ENCODE data around the gene TRPC4AP.

TRPC4AP gene

DNA sequence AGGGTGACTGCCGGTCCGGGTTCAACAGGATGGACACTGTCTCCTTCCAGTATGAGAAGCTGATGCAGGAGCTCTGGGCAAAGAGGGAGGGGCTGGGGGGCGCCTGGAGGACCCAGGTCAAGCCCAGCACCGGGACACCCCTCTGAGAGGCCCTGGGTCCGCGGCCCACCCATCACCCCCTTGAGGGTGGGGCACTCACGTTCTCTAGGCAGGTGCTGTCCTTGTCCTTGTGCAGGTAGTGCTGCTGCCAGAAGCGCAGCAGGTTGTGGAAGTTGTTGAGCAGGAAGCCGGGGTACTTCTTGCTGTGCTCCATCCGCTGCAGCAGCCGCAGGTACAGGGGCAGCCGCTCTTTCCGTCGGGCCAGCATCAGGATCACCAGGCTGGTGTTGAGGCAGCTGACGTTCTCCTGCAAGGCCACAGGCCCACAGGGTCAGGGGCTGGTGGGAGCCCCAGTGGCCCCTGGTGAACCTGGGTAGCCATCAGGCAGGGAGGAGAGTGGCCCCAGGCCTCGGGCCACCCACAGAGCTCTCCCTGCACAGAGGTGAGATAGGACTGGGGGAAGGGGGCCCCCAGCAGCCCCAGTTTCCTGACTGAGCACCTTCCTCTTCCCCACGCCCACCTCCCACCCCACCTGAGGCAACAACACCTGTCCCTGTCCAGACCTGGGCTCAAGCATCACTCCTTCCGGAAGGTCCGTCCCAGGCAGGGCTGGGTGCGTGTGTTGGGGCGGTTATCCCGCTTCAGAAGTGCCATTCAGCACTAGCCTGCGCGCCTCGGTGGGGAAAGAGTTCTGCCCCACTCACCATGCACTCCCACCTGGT is 89.2 kb downstream of the TRPC4AP start:
- no peak for DNase-seq (ENCODE audit: low read depth in 2 of 3, low spot score in 2 of 3)

DNA sequence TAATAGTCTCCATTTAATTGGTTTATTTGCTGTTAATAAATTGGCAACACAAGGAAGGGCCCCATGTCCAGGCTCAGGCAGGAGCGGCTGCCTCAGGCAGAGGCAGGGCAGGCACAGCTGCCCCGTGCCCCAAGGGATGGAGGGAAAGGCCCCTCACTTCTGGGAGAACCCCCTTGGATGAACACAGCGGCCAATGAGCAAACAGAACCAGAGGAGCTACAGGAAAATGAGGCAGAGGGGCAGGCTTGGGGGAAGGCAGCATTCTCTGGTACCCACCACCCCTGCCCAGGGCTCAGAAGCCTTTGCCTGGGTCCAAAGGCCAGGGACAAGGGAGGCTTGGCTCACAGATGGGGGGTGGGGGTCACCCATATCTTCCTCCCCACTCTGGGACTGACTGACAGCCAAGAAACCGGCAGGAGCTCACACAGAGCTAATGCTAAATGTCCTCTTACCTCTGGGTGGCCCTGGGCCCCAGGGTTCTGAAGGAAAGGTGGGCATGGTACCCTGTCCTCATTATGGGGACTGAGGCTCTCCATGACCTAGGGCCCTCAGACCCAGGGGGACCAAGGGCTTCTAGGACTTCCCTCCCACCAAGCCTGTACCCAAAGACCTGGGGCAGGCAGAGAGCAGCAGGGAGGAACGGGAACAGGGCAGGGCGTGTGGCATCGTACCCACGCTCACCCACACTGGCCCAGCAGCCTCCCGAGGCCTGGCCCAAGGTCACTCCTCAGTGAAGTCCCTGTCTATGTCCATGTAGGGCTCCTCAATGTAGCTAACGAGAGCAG is 90.0 kb downstream of the TRPC4AP start:
- DNase-seq (ENCODE audit: low read depth in 2 of 3, low spot score in 2 of 3): no peak

DNA sequence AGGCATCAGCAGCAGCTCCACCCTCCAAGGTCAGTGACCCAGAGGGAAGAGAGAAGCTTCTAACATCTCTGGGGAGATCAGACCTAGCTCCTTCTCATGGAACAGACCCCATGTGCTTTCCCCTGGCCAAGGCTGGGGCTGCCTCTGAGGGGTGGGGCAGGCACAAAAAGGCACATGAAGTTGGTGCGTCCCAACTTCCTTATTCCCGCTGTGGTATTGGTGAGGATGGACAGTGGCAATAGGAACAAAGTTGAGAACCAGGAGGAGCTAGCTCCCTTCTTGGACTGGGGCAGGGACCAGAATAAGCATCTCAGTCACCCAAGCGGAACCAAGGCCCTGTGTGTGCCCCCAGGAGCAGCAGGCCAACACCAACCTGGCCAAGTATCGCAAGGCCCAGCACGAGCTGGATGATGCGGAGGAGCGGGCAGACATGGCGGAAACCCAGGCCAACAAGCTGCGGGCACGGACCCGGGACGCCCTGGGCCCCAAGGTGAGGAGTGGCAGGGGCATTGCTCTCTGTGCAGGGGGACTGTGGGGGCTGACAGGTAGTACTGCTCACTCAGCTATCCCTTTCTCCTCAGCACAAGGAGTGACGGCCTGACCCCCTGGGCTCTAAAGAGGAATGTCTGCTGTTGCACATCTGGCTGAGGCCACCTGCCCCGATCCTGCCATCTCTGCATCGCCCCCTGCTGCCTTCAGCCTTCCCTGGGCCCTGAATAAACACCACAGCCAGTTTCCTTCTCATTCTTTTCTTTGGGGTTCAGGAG is 90.8 kb downstream of the TRPC4AP start:
- DNase-seq (ENCODE audit: low read depth in 2 of 3, low spot score in 2 of 3): no peak

DNA sequence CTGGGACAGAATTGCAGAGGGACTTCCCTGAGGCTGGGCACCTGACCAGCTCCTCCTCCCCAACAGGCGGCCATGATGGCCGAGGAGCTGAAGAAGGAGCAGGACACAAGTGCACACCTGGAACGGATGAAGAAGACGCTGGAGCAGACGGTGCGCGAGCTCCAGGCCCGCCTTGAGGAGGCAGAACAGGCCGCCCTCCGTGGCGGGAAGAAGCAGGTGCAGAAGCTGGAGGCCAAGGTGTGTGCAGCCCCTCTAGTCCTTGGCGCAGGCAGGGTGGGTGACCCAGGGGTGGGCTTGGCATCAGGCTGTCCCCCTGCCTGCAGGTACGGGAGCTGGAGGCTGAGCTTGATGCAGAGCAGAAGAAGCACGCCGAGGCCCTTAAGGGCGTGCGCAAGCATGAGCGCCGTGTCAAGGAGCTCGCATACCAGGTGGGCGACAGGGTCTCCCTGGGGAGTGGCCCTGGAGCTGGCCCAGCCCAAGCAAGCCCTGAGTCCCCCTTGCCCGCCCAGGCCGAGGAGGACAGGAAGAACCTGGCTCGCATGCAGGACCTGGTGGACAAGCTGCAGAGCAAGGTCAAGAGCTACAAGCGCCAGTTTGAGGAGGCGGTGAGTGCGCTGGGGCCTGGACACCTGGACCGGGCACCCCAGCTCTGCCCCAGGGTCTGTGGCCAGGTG is 91.5 kb downstream of the TRPC4AP start:
- DNase-seq (ENCODE audit: low read depth in 2 of 3, low spot score in 2 of 3): no peak

DNA sequence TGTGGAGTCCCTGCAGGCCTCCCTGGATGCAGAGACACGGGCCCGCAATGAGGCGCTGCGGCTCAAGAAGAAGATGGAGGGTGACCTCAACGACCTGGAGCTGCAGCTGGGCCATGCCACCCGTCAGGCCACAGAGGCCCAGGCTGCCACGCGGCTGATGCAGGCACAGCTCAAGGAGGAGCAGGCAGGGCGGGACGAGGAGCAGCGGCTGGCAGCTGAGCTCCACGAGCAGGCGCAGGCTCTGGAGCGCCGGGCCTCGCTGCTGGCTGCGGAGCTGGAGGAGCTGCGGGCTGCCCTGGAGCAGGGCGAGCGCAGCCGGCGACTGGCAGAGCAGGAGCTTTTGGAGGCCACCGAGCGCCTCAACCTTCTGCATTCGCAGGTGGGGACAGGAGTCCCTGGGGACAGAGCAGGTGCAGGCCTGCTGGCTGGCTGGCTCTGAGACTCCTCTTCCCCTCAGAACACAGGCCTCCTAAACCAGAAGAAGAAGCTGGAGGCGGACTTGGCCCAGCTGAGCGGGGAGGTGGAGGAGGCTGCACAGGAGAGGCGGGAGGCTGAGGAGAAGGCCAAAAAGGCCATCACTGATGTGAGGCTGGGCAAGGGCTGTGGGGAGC is 92.2 kb downstream of the TRPC4AP start:
- DNase-seq (ENCODE audit: low read depth in 2 of 3, low spot score in 2 of 3): no peak

DNA sequence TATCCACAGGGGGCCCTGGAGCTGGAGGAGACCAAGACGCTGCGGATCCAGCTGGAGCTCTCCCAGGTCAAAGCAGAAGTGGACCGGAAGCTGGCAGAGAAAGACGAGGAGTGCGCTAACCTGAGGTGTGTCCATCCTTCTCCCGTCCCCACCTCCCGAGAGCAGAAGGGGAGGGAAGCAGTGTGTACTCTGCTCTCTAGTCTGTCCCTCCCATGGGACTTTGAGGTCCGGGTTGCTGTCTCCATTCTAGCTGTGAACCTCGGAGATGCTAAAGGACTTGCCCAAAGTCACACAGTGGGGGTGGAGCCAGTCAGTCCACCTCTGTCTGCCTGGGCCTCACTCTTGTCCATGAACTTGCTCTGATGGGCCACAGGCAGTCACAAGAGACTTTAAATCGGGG is 92.8 kb downstream of the TRPC4AP start:
- no peak for DNase-seq (ENCODE audit: low read depth in 2 of 3, low spot score in 2 of 3)

DNA sequence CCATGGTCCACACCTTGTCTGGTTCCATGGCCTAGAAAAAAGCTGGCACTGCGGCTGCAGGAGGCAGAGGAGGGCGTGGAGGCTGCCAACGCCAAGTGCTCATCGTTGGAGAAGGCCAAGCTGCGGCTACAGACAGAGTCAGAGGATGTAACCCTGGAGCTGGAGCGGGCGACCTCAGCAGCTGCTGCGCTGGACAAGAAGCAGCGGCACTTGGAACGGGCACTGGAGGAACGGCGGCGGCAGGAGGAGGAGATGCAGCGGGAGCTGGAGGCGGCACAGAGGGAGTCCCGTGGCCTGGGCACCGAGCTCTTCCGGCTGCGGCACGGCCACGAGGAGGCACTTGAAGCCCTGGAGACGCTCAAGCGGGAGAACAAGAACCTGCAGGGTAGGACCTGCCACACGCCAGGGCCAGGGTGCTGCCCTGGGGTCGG is 93.6 kb downstream of the TRPC4AP start:
- no peak for DNase-seq (ENCODE audit: low read depth in 2 of 3, low spot score in 2 of 3)

DNA sequence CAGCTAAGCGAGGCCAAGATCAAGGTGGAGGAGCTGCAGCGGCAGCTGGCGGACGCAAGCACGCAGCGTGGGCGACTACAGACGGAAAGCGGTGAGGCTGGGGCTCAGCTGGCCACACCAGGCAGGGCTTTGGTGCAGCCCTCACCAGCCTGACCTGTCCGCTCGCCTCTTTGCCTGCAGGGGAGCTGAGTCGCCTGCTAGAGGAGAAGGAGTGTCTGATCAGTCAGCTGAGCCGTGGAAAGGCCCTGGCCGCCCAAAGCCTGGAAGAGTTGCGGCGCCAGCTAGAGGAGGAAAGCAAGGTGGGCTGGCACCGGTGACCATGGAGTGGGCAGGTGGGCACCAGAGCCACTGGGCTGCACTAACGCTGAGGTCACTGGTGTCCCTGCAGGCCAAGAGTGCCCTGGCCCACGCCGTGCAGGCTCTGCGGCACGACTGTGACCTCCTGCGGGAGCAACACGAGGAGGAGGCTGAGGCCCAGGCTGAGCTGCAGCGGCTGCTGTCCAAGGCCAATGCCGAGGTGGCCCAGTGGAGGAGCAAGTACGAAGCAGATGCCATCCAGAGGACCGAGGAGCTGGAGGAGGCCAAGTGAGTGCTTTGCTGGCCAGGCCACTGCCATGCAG is 94.2 kb downstream of the TRPC4AP start:
- no peak for DNase-seq (ENCODE audit: low read depth in 2 of 3, low spot score in 2 of 3)

DNA sequence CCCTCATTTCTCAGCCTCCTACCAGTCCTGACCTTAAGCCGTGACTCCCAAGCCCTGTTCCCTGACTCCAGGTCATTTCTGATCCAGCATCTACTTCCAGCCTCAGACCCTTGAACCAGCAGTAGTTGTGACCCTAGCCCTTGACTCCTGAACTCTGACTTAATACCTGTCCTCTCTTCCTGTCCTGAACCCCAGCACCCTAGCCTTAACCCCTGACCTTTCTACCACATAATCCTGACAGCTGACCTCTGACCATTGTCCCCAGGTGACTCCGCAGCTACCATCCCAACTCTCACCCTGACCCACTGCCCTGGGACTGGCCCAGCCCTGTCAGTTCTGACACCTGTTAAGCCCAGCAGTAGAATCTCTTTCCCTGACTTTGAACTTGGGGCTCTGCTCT is 94.8 kb downstream of the TRPC4AP start:
- no peak for DNase-seq (ENCODE audit: low read depth in 2 of 3, low spot score in 2 of 3)

DNA sequence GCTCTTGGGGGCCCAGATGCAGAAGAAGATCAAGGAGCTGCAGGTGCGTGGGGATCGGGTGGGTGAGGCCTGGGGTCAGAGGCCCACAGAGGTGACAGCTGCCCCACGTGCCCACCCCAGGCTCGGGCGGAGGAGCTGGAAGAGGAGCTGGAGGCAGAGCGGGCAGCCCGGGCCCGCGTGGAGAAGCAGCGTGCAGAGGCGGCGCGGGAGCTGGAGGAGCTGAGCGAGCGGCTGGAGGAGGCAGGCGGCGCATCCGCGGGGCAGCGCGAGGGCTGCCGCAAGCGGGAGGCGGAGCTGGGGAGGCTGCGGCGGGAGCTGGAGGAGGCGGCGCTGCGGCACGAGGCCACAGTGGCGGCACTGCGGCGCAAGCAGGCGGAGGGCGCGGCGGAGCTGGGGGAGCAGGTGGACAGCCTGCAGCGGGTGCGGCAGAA is 95.5 kb downstream of the TRPC4AP start:
- no peak for DNase-seq (ENCODE audit: low read depth in 2 of 3, low spot score in 2 of 3)

DNA sequence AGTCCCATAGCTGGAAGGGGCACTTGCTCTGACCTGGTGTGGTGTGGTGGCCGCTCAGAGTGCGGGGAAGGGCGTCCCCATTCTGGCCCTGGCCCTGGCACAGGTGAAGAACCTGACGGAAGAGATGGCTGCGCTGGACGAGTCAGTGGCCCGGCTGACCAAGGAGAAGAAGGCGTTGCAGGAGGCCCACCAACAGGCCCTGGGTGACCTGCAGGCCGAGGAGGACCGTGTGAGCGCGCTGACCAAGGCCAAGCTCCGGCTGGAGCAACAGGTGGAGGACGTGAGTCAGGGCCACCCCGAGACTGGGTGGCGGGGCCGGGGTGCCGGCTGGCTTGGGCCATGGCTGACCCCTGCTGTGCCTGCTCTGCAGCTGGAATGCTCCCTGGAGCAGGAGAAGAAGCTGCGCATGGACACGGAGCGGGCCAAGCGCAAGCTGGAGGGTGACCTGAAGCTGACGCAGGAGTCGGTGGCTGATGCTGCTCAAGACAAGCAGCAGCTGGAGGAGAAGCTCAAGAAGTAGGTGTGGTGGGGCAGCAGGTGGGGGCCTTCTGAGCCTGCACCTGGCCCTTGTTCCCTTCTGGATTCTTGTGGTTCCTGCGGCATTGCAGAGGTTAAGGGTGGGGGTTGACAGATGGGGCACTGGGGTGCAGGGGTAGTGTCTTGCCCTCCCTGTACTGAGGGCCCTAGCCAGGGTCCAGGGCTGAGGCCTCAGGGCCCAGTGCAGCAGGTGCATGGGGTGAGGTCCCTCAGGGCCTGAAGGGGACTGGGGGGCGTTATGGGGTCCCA is 96.2 kb downstream of the TRPC4AP start:
- no peak for DNase-seq (ENCODE audit: low read depth in 2 of 3, low spot score in 2 of 3)

DNA sequence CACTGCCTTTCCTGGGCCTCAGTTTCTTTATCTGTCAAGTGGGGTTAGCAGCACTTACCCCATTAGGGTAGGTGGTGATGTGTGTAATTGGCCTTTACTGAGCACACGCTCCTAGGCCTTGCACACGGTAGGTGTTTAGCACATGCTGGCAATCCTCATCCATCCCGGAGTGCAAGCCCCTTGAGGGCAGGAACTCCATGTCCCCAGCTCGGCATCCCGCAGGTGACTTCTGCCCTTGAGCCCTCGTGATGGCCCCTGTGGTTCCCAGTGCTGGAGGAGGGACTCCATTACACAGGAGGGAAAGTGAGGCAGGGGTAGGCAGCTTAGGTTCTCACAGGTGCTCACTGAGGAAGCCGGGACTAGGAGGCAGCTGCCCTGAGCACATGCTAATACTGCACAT is 96.9 kb downstream of the TRPC4AP start:
- DNase-seq (ENCODE audit: low read depth in 2 of 3, low spot score in 2 of 3): no peak

DNA sequence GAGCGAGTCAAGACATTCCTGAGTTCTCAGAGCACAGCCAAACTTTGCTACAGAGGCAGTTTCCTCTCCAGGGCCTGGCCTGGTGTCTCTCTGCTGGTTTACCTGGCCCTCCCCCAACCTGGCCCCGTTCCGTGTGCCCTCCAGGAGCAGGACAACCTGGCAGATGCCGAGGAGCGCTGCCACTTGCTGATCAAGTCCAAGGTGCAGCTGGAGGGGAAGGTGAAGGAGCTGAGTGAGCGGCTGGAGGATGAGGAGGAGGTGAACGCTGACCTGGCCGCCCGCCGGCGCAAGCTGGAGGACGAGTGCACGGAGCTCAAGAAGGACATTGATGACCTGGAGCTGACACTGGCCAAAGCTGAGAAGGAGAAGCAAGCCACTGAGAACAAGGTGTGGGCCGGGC is 97.4 kb downstream of the TRPC4AP start:
- no peak for DNase-seq (ENCODE audit: low read depth in 2 of 3, low spot score in 2 of 3)

DNA sequence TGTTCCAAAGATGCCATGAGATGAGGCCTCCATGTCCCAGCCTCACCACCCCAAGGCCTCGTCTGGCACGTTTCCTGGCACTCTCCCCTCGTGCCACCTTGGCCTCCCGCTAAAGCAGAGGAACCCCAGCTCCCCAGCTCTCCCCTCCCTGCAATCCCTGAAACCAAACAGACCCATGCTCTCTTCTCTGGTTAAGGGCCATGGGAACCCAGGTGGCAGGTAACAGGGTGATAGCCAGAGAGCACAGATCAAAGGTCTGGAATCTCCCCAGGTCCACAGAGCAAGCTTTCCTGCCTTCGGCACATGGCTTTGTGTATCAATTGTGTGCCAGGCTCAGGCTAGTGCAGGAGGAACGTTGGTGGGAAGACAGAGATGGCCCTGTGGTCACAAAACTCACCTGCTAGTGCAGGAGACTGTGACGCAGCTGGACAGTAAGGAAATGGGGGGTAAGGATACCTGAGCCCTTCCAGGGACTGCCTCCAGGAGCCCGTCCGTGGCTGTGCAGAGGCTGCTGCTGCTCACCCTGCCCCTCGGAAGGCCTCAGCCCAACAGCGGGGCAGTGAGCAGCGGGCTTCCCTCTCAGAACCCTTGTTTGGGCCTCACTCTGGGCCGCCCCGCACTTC is 98.0 kb downstream of the TRPC4AP start:
- no peak for DNase-seq (ENCODE audit: low read depth in 2 of 3, low spot score in 2 of 3)

DNA sequence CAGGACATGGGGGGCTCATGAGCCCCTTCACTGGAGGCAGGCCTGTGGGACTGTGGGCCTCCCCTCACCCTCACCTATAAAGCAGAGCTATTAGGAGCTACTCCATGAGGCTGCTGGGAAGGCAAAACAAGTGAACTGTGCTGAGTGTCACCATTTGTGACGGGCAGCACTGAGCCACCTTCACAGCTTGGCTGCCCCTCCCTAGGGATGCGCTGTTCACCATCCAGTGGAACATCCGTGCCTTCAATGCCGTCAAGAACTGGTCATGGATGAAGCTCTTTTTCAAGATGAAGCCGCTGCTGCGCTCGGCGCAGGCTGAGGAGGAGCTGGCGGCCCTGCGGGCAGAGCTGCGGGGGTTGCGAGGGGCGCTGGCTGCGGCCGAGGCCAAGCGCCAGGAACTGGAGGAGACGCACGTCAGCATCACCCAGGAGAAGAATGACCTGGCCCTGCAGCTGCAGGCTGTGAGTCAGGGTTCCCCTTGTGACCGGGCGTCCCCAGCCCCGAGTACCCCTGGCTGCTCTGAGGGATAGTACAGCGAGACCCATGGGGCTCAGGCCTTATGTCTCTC is 98.6 kb downstream of the TRPC4AP start:
- no peak for DNase-seq (ENCODE audit: low read depth in 2 of 3, low spot score in 2 of 3)

DNA sequence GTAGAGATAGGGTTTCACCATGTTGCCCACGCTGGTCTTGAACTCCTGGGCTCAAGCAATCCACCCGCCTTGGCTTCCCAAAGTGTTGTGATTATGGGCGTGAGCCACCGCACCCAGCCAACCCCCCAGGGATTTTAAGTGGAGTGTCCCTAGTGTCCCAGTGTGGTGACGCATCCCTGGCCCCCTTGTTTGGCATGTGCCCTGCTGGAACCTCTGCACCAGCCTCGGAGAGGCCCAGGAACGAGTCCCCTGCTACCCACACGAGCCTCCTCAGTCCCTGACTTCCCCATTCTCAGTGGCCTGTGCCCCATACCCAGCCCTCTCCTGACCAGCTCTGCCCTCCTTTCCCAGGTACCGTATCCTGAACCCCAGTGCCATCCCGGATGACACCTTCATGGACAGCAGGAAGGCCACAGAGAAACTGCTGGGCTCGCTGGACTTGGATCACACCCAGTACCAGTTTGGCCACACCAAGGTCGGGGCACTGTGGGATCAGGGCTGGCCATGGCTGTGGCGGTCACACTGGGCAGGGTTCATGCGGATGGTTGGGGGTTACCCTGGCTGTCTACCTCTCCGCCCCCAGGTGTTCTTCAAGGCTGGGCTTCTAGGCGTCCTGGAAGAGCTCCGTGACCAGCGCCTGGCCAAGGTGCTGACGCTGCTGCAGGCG is 99.7 kb downstream of the TRPC4AP start:
- no peak for DNase-seq (ENCODE audit: low read depth in 2 of 3, low spot score in 2 of 3)

DNA sequence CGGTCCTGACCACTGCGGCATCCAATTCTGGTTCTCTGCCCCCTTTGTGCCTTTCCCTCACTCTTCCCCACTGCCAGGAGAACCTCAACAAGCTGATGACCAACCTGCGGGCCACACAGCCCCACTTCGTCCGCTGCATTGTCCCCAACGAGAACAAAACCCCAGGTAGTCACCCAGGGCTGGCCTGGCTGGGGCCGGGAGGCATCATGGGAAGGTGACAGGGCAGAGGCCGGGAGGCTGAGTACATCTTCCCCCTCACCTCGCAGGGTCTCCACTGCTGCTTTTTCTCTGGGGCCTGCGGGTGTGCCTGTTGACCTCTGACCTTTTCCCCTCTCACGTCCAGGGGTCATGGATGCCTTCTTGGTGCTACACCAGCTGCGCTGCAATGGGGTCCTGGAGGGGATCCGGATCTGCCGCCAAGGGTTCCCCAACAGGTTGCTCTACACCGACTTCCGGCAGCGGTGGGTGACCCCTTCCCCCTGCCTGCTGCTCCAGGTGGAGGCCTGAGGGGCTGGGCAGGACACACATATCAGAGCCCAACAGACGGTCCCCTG is 101.9 kb downstream of the TRPC4AP start:
- no peak for DNase-seq (ENCODE audit: low read depth in 2 of 3, low spot score in 2 of 3)

DNA sequence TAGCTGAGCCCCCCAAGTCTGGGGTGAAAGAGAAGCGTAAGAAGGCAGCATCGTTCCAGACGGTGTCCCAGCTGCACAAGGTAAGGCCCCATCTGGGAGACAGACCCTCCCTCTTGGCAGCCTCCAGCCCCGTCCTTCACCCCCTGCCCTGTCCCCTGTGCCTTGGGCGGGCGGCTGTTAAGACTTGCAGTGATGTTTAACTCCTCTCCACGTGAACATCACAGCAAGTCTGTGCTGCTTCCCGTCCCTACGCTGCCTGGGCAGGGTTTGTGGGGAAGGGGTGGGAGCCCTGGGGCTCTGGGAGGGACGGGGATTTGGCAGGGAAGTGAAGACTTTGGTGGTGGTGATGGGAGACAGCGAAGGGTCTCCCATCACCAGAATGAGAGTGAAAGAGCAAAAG is 102.4 kb downstream of the TRPC4AP start:
- no peak for DNase-seq (ENCODE audit: low read depth in 2 of 3, low spot score in 2 of 3)

Measured in activated CD8-positive, alpha-beta memory T cell treated with anti-CD3 and anti-CD28 coated beads for 48 hours (primary cell).